HL-60/S4 treated with retinoic acid at 250 ng/mL for 4 days and 3 days (cell line): ENCODE measurements around the gene VWF.

Experiments used
- in situ Hi-C: fragments of 300-500 bp; cut with MboI; formaldehyde crosslinking; loops from 2 replicates; pipeline ENCODE4 v1.7.0; 2022; ENCODE audit warnings: low sequenced_read_pairs

The VWF gene

DNA sequence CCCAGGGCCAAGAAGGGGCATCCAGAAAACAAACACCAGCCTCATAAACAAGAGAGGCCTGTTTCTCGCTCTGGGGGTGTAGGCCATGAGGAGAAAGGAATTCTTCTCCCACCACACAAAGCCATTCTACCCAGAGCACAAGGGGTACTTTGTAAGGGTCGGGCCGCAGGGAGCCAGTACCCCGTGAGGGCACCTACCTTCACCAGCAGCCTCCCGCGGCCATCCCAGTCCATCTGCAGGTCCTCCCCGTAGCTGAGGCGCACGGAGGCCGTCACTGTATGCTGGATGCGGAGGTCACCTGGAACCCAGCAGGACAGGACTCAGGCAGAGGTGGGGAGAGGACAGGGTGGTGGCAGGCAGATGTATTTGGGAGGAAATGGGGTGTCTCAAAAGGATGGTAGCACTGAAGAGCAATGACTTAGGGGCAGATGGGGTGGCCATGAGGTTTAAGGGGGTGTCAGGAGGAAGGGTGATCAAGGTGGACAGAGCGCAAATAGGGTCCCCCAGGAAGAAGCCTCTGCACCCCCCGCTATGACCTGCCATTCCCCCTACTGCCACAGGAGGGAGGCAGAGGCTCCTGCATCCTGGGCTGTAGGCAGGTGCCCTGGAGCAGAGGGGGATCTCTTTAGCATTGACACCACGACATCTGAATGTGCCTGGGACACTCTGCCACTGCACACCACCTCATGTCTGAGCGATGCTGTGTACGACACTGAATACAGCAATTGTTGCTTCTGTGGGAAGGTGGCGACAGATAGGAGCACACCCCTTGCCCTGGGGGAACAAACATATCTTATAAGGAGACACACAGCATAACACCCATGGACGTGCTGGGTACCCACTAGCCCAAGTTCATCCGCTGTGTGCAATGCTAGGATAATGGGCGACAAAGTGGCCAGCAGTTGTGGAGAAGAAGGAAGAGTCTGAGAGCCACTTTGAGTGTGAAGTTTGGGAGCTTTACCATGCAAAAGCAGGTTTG lies 61.4 kb downstream of the VWF start:
- in situ Hi-C loops: loop anchor here (5.0 kb wide), 1 partner anchor 214 kb away; no protein-coding TSS in a partner anchor

DNA sequence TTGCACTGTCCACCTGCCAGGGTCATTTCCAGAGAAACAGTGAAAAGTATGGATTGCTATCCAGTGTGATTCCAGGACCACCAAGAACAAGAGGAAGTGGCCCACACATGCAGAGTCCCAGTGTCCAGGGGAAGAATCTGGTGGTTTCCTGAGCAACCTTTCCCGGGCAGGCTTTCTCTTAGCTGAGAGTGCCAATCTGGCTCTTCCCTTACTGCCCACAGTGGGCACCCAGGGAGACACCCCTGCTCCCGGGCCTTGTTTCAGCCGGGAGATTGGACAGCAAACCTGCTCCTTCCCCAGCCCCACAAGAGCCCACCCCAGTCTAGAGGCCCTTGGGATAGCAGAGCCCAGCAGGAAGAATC lies 62.1 kb downstream of the VWF start:
- in situ Hi-C loops: loop anchor here (5.0 kb wide), 1 partner anchor 215 kb away; no protein-coding TSS in a partner anchor

DNA sequence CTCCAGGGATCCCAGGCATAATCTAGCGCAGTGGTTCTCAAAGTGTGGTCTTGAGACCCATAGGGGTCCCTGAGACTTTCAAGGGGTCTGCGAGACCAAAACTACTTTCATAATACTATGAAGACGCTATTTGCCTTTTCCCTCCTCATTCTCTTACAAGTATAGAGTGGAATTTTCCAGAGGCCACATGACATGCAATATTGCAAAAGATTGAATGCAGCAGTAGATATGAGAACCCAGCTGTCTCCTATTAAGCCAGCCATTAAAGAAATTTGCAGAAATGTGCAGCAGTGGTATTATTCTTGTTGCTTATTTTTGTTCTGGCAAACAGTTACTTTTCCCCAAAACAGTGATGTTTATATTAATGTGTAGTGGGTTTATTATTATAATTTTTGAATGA lies 62.8 kb downstream of the VWF start:
- in situ Hi-C loops: loop anchor here (5.0 kb wide), 1 partner anchor 216 kb away; no protein-coding TSS in a partner anchor

DNA sequence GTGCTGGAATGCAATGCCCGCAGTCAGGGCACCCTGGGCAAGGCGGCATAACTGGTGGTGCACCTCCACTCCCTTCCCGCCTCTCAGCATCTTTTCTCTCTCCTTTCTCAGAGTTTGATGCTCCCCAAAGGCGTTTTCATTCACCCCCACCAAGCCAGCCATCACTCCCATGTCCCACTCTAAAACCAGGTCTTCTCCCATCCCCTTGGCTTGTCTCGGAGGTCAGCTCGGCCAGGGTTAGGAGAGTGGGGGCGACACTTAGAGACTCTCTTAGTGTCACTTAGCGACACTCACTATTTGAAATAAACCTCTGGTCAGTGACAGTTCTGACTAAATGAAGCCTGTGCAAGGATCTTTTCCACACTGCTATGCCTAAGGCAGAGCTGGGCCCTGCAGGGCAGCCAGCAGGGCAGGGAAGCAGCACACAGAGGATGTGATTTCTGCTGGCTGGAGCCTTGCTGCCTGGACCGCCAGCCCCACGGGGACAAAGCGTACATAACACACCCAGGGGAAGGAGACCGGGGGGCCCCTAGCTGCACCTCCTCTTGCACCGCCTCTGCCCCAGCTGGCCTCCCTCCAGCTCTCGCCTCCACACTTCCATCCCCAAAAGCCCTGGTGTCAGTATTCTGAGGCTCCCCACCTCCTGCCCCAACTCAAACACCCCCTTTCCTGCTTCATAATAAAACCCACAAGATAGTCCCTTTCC lies 64.5 kb downstream of the VWF start:
- in situ Hi-C loops: loop anchor here (5.0 kb wide), 1 partner anchor 217 kb away; no protein-coding TSS in a partner anchor

DNA sequence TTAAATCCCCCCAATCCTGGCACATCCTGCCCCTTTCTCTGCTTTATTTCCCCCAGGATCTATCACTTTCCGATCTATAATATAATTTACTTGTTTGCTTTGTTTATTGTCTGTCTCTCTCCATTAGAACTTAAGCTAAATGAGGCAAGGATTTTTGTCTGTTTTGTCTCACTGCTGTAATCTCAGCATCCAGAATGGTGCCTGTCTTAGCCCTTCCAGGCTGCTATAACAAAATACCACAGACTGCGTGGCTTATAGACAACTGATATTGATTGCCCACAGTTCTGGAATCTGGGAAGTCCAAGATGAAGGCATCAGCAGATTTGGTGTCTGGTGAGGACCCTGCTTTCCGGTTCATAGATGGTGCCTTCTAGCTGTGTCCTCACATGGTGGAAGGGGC lies 65.2 kb downstream of the VWF start:
- in situ Hi-C loops: no loop called here

DNA sequence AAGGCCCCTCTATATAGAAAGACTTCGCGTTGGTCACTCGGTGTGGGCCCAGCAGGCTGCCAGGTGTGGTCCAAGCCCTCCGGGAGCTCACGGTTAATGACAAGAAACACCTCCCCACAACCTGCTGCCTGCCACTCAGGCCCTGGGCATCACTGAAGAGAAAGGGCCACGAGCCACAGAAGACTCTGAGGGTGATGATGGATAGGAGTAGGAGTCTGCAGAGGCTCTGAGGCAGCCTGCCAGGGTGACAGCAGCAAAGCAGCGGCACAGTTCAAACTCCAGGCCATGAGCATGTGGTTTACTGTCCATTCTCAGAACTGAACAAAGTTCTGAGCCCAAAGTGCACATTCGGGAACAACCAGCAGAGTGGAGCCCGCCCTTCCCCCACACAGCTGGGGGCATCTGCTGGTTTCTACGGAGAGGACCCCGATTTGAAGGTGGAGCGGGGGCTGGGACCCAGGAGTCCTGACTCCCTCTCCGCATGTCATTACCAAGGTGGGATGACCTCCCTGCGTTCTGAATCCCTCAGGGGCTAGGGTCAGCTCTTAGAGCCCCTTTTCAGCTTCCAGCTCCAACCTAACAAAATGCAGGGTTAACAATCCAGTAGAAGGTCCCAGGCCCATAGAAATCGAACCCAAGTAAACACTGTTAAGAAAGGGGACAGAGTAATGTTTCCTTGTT lies 65.8 kb downstream of the VWF start:
- in situ Hi-C loops: no loop called here

DNA sequence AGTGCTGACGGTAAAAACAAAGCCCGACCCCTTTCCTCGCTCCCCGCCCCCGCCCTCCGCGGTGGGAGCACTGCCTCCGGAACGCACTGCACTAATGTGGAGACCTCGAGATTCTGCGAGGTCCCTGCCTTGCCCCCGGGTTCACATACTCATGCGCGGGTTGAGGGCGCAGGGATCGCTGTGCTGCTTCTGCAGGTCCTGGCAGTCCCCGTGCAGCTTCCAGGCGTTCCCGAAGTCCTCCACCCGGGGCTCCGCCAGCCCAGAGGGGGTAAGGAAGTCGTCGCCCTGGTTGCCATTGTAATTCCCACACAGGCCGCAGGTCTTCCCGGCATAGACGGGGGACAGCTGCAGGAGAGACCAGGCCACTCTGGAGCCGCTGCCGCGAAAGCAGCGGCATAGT lies 66.8 kb downstream of the VWF start:
- in situ Hi-C loops: no loop called here

DNA sequence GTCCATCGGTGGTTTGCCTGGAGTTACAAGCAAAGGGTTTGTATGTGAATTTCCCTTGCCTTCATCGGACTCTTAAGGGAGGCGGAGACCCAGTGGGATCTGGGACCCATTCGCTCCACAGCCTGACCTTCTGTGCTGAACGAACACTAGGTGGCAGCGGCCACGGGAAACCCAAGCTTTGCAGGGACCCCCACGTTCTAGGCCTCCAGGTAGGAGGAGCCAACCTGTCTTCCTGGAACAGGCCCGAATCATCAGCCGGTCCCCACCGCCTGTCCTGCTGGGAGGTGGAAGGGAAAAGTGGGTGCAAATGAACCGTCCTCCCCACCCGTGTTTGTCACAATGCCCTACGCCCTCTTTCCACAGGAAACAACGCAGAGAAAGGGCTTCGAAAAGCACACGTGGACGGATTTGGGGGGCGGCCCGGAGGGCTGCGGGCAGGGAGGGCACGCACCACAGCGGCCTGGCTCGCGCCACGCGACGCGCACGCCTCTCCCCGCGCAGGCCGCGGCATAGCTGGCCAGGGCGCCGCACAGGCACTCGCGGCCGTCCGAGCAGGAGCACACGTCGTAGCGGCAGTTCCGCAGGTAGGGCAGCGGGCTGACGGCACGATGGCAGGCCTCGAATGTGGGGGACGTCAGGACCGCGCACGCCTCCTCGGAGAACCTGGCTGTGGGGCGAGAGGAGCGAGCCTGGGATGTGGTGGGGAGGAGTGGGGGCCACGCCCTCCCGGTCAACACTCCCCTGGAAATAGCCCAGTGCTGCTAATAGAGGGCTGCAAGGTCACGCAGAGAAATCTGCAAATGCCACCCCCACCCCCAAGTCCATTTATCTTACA lies 67.8 kb downstream of the VWF start:
- in situ Hi-C loops: no loop called here

DNA sequence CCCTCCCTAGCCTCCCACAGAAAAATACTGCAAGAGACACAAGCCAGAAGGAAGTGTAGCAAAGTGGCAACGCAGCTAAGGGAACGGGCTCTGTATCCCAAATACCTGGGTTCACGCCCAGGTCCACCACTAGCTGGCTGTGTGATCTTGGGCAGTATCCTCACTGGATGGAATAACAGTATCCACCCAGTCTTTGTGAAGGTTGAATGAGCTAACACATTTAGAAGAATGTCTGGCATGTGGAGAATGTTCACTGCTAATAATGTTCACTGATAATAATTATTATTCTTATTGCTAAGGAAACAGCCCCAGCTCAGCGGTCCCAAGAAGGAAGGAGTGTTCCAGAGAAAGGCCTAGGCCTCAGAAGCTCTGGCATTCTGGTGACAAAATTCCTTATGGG lies 70.9 kb downstream of the VWF start:
- in situ Hi-C loops: no loop called here

DNA sequence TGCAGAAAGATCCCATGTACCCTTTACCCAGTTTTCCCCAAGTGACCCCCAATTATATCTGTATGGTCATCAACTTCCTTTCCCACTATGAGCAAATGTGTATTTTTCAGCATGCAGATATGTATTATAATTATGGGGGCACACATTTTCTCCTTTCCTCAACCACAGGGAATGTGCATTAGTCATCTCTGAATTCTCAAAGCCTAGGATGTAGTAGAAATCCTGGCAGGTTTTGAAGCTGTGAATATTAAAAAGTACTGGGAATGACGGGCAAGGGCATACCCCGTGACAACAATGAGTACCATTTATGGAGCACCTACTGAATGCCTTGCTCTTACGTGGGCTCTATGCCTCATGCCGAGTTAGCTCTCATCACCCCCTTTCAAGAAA lies 71.5 kb downstream of the VWF start:
- in situ Hi-C loops: no loop called here

DNA sequence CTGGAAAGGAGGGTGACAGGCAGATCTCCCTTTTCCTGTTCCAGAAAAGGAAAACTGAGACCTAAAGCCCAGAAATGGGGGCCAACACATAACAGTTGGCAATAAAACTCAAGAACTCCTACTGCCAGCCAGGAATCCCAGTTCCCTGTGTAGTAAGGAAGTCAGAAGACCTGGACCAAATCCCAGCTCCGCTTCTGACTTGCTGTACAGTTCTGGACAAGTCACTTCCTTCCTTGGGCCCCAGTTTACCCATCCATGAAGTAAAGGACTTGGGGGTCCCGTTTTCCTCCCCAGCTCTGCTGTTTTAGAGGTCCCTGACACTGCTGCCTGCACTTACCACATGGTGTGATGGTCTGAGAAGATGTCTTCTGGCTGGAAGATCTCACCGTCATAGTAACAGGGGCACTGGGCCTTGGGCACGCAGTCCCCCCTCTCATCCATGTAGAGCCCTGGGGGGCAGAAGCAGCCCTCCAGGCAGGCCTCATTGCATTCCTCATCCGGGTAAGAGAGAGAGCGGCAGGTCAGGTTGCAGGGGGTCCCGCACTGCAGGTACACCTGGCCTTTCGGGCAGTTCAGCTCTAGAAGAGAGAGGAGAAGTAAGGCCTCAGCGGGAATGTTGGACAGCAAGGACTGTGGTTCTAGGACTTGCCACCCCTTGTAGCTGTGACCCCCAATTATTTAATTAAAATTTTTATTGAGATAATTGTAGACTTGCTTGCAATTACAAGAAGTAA lies 72.1 kb downstream of the VWF start:
- in situ Hi-C loops: no loop called here

DNA sequence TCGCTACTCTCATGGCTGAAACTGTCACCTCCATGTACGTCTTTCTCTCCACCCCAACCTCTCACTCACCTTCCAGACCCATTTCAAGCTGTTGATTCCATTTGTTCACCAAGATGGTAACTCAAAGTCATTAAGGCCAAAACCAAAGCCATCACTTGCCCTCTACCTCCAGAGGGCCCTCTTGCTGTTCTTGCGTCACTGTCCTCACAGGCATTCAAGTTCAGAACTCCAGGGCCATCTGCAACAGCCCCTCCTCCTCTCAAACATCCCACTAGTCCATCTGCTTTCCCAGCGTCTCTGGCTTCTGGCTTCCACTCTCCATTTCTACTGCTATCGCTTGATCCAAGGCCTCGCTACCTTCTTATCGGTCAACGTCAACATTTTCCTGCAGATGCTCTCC lies 74.5 kb downstream of the VWF start:
- in situ Hi-C loops: no loop called here

DNA sequence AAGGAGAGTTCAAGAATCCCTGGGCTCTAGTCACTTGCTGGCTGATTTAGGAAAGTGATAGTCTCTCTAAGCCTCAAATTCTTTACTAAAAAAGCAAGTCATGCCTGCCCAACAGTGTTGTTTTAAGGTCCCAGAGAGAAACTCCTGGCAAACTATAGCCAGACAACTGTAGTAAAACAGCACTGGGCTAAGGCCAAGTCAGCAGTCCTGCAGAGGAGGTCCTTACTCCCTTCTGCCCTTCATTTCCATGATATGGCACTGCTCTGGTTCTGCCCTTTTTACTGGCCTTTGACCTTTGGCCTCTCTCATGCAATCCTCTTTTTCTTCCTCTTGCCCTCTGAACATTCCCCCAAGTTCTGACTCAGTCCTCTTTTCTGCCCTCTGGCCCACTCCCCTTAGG lies 74.9 kb downstream of the VWF start:
- in situ Hi-C loops: no loop called here

DNA sequence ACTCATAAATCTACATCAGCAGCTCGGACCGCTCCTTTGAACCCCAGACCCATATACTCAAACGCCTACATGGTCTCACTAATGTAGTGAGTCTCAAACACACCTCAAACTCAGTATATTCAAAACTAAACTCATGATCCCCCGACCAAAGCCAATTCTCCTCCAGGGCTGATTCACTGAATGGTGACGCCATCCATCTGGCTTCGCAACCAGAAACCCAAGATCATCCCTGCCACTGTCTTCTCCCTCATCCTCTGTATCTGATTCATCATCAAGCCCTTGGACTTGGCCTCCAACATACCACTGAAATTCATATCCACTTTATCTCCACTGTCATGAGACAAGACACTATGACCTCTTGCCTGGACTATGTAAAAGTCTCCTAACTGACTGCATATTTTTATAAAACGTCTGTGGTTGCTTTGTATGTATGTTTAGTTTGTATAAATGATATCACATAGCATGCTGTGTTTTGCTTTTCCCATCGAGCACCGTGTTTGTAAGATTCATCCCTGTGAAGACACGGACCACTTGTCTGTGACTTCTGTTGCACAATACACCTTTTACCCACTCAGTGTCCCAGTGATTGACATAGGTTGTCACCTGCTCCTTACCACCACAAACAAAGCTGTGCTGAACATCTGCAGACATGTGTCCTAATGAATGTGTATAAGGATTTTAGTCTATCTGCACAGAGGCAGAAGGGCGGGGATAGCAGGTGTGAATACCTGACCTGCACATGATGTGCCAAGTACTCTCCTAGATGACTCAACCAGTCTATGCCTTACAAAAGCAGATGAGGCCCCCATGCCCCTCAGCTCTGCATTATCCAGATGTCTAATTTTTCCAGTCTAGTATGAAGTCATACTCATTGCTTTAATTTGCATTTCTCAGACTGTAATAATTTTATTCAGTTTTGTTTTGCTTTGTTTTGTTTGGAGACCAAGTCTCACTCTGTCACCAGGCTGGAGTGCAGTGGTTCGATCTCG lies 76.9 kb downstream of the VWF start:
- in situ Hi-C loops: no loop called here

DNA sequence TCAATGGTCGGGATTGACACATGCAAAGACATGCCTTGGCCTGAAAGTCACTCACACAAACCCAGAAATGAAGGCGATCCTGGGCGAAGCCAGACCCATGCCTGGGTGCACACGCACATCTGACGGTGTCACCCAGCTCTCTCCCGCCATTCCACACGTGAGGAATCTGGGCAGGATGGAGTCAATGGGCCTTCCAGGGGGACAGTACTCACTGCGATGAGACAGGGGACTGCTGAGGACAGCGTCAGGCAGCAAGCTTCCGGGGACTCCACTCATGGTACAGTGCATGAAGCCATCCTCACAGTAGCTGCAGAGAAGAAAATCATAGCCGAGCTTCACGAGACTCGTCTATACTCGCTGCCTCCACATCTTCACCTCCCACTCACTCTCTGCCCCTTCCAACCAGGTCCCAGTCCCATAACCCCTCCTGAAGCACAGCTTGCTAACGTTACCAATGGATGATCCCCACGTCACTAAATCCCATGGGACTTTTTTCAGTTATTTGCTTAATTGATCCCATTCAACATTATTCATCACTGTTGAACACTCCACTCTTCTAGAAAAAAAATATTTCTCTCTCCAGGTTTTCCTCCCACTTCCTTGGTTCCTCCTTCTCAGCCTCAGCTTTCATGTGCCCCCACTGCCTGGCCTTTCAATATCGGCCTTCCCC lies 77.8 kb downstream of the VWF start:
- in situ Hi-C loops: no loop called here

DNA sequence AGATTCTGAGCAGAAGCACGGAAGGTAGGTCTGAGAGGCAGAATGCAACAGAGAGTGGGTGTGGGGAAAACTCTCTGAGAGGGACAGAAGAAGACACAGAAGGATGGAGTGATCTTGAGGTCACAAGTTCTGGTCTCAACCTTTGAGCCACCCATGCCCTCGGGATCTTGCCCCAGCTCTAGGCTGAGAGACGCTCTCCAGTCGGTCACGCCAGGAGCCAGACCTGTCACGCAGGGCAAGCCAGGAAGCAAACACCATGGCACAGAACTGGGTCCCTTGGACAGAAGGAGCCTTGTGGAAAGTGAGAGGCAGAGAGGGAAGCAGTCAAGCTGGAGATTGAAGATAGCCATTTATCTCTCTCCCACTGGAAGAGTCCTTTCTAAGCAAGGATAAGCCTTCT lies 79.0 kb downstream of the VWF start:
- in situ Hi-C loops: no loop called here

DNA sequence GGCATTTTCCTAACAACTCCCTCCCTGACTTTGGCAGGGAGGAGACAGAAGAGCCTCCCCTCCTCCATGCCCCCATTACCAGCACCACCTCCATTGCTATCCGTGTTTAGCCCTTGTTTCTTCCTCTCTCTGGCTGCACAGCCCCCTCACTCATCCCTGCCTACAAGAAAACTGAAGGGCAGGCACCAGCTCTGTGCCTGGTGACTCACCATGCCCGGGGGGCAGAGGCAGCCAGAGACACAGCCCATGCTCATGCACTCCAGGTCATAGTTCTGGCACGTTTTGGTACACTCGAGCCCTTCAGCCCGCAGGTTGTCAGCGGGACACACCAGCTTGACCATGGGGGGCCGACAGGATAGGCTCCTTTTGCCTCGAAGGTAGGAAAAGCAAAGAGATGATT lies 80.4 kb downstream of the VWF start:
- in situ Hi-C loops: no loop called here

DNA sequence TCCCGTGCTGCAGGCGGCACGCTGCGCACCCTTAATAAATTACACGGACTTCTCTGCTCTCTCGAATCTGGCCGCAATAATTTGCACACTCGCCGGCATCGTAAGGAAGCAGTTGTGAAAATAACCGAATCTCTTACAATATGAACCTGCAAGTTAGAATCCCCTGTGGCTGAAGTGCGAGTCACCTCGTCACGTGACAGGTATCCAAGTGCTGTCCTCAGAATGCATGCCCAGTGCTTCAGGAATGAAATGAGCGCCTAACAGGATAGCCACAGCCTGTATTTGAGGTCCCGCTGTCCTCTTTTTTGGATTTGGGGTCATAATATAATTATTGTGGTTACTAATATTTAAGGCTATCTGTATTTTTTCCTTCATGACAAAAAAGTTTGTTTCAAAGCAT lies 82.0 kb downstream of the VWF start:
- in situ Hi-C loops: no loop called here
